Measurements from ENCODE around the gene TMEM132C. TPM values are rescaled to one million over a fixed set of nuclear protein-coding genes. Genes with fewer than 3 reads are reported as not detected.

Gene TMEM132C
- total RNA-seq, 1 donor from 2014 or later = not detected

DNA sequence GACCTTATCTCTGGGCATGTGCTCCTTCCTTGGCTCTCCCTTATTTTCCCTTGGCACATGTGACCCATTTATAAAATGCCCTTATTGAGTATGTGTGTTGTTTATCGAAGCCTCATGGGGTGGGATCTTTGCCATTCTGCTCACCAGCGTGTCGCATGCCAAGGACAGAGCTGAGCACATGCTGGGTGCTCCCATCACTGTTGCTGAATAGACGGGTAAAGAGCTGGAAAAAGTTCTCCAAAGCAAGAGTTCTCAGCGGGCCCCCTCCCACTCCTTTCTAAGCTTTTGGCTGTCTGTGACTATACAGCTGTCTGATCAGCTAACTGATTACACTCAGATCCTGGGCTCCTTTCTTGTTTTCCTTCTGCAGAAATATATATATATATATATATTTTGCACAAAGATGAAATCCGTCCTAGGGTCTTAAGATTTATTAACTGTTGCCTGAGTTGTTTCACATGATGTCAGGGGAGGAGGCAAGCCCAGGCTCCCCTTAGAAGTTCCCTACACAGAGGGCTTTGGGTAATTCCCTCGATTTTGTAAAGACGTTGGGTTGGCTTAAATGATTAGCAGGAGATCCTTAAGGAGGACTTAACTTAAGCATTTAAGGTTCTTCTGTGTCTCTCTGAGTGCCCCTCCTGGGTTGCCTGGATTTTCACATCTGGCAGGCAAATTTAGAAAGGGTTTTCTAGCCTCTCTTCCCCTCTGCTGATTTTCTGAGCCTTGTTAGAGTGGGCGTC lies 71.6 kb downstream of the TMEM132C start:
- intact Hi-C loops (cut with micrococcal nuclease) = no loop called here

DNA sequence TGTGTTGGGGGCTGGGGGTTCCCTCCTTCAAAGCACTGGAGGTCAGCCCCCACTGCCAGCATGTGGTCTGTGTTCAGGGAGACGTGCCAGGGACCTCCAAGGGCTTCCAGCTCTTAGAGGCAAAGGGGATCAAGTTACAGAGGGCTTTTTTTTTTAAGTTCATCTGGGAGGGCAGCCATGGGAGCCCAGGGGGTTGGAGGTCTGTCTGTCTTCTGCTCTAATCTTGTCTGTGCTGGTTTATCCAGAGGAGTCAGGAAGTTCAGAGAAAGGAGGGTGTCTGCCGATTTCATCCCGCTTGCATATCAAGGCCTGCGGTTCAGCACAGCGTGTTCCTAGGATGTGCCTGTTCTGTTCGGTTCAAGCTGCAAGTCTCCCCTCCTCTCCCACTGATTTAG lies 72.2 kb downstream of the TMEM132C start:
- intact Hi-C loops (cut with micrococcal nuclease) = no loop called here

DNA sequence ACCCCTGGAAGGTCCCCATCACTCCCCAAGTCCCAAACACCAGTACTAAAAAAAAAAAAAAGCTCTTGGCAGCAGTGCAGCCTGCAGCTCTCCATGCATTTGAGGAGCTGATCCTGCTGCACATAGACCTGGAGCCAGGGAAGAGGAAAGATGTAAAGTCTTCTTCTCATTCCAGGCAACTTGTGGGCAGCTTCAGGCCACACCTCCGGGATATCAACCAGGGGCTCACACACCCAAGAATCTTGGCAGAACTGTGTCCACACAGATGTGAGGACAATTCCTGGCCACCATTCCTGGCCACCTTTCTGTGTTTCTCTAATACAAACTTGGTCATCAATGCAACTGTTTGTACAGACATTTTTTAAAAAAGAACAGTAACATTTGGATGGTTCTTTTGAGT lies 72.7 kb downstream of the TMEM132C start:
- intact Hi-C loops (cut with micrococcal nuclease) = no loop called here

DNA sequence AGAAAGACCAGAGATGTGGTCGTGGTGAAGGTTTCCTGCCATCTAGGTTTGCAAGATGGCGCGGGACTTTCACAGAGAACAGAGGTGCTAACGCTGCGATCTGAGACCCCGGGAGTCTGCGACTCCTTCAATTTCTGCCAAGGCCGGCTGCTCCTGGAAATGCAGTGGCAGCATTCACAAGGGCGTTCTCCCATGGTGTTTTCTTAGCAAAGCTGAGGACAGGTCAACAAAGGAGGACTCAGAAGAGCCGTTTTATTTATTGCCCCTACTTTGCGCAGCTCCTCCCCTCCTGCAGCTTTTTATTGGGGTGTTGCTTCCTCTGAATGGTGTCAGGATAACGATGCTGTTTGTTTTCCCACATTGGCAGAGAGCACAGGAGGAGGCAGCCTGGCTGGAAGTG lies 86.3 kb downstream of the TMEM132C start:
- intact Hi-C loops (cut with micrococcal nuclease) = no loop called here

DNA sequence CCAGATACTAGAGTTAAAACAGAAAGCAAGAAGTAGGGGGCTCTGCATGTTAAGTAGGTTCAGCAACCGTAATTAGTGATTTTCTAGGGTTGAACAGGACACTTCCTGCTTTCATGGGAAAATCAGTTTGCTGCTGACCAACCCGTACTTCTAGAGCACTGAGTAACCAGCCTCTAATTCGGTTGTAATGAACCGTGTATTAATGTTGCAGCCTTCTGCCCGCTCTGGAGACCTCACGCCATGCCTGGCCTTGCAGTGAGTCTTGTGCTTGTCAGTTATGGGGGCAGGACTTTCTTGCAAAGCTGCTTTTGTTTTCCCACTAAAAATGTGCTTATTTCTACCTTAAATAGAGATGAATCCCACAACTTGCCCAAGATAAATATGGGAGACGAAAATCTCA lies 89.6 kb downstream of the TMEM132C start:
- intact Hi-C loops (cut with micrococcal nuclease) = no loop called here

DNA sequence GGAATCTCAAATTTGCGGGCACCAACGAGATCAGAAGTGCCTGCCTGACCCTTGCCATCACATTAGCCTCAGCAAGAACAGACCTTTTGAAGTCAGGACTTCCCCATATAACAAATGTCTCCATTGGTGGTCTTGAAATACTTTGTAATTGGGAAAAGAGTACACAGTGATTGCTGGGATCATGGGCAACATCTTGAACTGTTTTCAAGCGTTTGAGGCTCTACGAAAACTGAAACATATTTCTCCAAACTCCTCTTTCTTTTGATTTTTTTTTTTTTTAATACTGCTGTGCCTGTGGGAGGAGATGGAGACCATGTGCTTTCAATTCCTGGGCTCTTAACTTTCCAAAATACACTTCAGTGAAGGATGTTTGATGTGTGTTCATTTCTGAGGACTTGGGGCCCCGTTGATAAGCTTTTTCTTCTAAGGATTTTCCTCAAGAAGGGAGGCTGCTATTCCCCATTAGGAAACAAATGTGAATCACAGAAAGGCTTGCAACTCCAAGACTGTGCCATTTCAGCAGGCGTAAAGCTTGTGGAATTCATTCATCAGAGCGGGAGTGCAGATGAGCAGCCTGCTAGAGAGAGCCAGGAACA lies 94.5 kb downstream of the TMEM132C start:
- intact Hi-C loops (cut with micrococcal nuclease) = no loop called here

DNA sequence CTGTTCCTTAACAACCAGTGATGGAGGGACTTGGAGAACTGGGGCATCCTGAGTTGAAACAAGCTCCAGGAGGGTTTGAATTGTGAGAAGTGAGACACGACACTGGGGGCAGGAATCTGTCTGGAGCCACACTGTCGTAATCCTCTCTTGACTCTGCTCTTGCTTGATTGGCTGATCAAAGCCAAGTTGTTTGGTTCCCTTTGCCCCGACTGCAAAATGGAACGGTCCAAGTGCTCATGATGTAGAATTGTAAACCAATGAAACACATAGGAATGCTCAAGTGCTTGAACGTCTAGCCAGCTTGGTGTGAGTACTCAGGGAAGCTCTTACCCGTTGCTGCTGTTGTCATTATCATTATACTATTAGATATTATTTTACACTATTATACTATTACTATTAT lies 98.1 kb downstream of the TMEM132C start:
- intact Hi-C loops (cut with micrococcal nuclease) = no loop called here

DNA sequence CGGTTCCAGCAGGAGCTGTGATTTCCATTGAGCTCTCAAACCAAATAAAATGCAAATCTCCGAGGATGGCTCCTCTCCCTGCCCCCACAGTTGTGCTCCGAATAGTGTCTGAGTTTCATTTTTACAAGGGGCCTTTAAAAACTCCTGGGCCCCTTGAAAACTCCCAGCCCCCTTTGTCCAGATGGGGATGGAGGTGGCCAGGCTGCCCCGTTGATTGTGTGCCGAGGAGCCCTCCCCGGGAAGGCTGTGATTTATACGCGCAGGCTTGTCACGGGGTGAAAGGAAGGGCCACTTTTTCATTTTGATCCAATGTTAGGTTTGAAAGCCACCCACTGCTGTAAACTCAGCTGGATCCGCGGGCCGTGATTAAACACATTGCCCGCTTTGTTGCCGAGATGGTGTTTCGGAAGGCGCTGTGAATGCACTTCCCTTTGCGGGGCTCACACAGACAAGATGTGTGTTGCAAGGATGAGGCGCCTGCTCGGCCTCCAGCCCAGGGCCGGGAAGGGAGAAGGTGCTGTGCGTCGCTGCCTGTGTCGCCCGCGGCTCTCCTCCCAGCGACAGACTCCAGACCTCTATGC lies 98.8 kb downstream of the TMEM132C start:
- intact Hi-C loops (cut with micrococcal nuclease) = no loop called here

DNA sequence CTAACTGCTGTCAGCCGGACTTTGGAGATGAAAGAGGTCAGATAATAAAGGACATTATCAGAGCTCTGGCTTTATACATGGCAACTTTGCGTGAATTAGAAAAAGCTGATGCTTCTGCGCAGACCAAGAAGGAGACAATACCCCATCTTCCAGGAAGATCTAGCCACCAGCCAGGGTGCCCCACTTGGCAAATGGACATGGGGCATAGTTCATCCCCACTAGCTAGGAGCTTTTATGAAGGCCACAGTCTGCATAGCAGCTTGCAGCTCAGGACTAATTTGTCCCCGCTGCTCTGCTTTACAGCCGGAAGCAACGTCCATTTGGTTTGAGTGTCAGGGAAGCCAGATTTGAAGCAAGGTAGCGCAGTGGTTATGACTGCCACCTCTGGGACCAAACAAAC lies 101.0 kb downstream of the TMEM132C start:
- intact Hi-C loops (cut with micrococcal nuclease) = no loop called here

DNA sequence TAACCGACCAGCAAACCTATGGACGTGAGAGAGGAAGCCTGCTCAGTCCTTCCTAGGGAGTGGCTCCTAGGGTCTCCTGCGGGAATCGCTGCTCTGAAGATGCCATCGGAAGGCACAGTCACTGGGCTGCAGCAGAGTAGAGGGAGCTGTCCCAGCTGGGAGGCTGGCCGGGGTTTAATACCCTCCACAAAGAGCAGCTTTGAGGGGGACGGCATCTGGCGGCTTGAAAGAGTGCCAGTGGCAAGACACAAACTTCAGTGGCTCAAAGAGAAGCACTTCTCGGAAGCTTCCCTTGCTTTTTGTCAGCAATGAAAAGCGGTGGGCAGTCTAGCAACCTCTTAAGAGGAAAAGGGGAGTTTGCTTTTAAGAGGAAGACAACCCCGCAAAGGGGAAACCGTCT lies 114.6 kb downstream of the TMEM132C start:
- intact Hi-C loops (cut with micrococcal nuclease) = no loop called here

DNA sequence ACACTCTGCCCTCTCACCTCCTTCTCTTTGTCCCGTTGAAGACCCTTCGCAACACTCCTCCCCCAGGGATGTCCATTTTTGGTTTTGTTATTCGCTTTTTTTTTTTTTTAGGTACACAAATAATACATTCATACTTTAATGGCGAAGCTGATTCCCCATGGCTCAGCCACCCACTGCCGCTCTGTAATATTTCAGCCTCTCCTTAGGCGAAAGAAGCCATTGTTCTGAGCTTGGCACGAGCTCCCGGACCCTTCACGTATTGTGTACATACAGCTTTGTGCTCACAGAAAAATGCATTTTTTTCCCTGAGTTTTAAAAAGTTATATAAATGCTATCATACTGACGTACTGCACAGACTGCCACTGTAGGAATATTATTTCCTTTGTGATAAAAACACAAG lies 115.0 kb downstream of the TMEM132C start:
- intact Hi-C loops (cut with micrococcal nuclease) = no loop called here

DNA sequence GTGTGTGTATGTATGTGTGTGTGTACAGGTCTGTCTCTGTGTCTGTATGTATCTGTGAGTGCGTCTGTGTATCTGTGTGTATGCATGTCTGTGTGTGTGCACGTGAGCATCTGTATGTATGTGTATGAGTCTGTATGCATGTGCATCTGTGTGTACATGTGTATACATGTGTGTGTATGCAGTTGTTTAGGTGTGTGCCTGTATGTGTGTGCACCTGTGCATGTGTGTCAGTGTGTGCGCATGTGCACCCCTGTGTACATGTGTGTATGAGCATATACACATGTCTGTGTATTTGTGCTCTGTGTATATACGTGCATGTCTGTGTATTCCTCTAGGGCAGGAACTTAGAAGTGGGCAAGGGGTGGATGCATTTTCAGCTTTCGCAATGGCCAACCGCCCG lies 116.0 kb downstream of the TMEM132C start:
- intact Hi-C loops (cut with micrococcal nuclease) = no loop called here

DNA sequence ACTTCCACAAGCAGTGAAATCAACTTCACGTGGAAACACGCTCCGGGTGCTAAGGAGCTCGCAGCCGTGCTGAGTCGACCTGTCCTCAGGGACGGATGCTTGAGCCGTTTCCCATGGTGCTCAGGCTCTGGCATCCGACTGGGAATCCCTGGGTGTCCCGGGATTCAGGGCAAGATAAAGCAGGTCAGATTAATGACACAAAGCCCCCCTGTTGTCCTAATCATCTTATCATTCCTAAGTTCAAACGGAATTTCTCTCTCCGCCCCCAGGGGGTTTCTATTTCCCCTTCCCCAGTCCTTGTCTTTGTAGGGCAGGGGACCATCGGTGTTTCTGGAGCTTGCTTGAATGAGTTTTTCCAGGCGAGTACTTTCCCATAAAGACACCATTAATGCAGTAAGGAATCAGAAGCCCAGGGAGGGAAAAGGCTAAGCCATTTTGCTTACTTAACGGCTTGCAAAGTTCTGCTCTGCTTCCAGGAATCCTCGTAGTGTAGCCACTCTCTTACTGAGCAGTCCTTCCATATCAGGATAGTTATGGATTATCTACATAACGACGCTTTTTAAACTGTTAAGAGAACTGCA lies 116.5 kb downstream of the TMEM132C start:
- intact Hi-C loops (cut with micrococcal nuclease) = no loop called here

DNA sequence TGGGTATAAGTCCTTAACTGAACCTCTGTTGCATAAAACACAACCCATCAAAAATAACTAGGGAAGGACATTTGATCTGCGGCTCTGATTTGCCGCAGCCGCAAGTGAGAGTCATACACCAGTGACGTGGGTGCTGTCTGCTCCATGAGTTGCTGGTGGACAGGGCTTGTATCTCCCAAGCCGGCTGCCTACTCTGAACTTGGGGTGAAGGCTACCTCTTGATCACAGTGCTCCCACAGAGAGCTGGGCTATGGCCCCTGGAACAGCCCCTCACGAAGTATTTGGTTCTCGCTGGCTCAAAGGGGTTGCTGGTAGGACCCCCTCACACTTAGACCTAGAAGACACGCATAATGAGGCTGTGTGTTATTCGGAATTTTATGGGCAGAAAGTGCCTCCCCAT lies 118.8 kb downstream of the TMEM132C start:
- intact Hi-C loops (cut with micrococcal nuclease) = no loop called here

DNA sequence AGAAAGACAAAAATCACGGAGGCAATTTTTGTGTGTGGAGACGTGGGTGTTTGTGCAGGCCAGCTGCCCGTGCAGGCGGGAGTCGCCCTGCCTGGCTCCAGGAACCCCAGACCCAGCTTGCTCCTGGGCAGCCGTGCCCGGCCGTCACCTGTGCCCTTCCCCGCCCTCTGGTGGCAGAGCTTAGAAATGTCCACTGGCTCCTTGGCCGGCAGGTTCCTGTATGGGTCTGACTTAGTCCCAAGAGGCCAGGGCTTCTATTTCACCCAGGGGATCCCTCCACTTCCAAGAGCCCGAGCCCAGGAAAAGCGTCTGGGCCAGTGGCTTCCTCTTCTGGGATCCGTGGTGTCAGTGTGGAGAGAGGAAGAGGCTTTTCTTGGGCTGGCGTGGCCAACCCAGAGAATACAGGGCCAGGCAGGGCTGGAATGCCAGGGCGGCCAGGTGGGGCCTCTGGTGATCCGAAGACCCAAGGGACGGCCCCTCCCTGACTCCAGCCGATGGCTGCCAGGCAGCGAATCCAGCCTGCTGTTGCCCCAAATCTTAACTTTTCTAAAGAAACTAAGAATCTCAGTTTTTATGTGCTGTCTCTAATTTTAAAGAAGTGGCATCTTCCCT lies 120.9 kb downstream of the TMEM132C start:
- intact Hi-C loops (cut with micrococcal nuclease) = loop anchor here (1.0 kb wide), 1 partner anchor 129 kb away; no protein-coding TSS in a partner anchor

DNA sequence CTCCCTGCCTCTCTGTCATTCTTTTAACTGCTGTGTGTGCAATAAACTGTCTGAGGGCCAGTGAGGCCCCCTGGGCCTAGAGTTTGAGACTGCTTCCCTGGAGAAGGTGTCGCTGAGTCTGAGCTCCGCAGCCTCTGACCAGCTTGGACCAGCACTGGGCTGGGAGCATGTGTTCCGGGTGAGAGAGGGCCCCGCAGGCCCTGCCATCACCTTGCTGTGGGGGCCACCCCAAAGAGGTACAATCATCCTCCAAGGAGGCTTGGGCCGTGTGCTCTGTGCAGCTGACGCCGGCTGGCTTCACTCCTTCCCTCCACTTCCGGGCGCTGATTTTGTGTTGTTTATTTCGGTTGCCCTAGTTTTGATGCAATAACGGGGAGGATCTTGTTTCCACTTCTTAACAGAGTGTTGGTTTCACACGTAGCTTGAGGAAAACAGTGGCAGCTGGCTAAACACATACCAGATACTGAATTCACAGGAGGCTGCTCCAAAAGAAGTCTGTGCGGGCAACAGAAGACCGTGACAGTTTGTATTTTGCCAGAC lies 121.6 kb downstream of the TMEM132C start:
- intact Hi-C loops (cut with micrococcal nuclease) = no loop called here

DNA sequence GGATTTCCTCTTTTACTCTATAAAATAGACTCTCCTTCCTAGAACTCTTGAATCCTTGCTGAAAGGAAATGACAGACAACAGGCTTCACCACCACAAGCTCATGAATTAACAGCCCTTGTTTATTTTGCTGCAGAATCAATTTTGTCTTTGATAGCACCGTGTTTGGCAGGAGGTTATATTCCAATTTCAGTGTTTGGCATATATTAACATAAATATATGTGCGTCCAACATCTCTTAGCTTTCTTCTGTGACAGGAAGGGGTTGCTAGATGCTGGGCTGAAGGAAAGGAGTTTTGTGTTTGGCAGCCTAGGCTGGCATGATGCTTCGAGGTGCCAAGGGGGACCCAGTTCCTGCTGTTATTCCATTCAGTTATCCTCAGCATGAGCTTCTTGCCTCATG lies 126.4 kb downstream of the TMEM132C start:
- intact Hi-C loops (cut with micrococcal nuclease) = no loop called here

DNA sequence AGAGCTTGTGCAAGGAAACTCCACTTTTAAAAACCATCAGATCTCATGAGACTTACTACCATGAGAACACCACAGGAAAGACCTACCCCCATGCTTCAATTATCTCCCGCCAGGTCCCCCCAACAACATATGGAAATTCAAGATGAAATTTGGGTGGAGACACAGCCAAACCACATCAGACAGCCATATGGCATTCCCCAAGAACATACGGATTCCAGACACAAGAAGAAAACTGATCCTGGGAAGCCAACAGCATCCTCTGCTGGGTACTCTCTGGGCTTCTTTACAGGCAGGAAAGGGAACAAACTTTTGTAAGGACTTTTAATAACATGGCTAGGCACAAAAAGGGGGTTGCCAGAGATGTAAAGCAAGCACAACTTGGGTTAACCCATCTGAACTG lies 127.2 kb downstream of the TMEM132C start:
- intact Hi-C loops (cut with micrococcal nuclease) = no loop called here

DNA sequence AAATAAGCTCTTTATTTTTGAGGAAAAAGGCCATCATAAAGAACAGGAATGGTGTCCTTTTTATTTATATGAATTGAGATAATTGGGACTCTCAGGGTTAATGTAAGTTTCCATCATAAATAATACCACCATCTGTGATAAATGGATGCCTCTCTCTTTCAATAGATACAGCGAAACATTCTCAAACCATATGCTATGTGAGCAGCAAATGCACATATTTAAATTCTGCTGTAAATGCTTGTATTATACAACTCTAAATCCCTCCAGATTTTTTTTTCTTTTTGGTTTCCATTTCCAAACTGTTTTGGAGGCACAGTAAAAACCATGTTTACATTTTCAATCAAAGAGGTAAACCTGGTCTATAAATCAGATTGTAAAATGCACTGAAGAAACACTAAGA lies 132.3 kb downstream of the TMEM132C start:
- intact Hi-C loops (cut with micrococcal nuclease) = no loop called here

DNA sequence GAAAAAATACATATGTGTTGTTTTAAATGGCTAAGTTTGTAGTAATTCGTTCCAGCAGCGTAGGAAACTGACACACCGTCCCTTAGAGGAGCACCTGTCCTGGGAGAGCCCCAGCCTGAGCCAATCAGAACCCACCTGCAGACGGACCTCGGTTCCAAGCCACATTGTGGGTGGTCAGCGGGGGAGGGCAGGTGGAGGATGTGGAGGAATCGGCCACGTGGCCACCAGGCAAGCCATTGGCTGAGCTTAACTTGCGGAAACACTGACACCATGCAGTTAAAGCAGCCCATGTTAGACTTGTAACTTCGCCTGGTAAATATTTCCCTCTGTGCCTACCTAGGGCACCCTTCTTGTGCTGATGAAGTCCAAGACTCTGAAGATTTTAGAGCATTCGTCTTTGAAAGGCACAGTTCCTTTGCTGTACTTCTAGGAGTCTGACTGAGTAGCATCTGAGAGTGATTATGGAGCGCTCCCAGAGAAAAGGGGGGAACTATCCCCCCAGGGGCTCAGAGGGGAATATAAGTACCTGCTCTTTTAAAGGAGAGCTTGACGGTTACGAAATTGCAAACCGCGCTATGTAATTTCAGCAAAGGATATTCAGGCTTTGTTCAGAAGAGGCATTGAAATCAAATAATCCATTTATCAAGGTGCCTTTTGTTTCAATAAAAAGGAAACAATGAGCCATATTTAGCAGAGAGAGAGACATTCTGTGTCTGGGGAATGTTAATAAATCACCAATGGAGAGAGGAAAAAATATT lies 135.7 kb downstream of the TMEM132C start:
- intact Hi-C loops (cut with micrococcal nuclease) = no loop called here

DNA sequence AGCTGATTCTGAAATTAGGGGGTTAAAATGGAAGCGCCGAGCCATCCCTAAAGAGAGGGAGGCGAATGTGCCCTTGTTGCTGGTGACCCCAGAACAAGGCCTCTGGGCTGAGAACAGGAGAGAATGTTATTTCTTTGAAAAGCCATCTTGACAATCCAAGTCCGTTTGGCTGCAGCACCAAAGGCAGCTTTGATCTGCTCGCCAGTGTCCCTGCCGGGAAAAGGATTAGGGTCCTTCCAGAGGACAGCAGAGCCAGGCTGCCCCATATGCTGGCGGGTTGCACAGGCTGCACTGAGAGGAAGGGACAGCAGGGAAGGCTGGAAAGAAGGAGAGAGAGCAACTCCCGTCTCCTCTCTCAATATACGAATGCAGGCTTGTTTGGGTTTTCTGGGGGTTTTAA lies 141.7 kb downstream of the TMEM132C start:
- intact Hi-C loops (cut with micrococcal nuclease) = no loop called here

Data from T-helper 1 cell treated with Interleukin-12 subunit alpha and Interleukin-12 subunit beta and Interleukin-4 antibody, amounts not matched to agents 30 ng/mL and 1 ng/mL, for 36 hours (primary cell).